ENCODE data around the gene CKAP2L. TPM values are rescaled to one million over a fixed set of nuclear protein-coding genes. Genes with fewer than 3 reads are reported as not detected.

The CKAP2L gene
- total and polyA plus RNA-seq, 8 donors: 1.9 to 29.3 (median 15.0) TPM

- peak in 1 of 4 donors; percentile 26 for DNase-seq
- no peaks in the 10 kb centered on the region for H3K36me3 ChIP-seq
- H3K4me1 ChIP-seq: peaks cover 4 to 43% of the 10 kb centered on the region in 2 donors
- ATAC-seq: peak; percentile 36
- no peak overlapping the region for H3K4me3 ChIP-seq
- no peak for TF ChIP-seq CTCF (IDR thresholded peaks at IDR 0.05)
- H3K9me3 ChIP-seq: no peaks in the 10 kb centered on the region
- no peaks in the 10 kb centered on the region for H3K27me3 ChIP-seq
- no peak overlapping the region for H3K27ac ChIP-seq
- intact Hi-C loops (cut with DNase I): no loop called here
These were observed 58.2 kb downstream of the CKAP2L start for GRCh38 chr2:112706170-112706664.

GRCh38 chr2:112705575-112705974 lies 58.8 kb downstream of the CKAP2L start:
- no peak overlapping the region for H3K4me3 ChIP-seq
- H3K4me1 ChIP-seq: peaks cover 4 to 50% of the 10 kb centered on the region in 2 donors
- no peaks in the 10 kb centered on the region for H3K27me3 ChIP-seq
- H3K27ac ChIP-seq: no peak overlapping the region
- no peaks in the 10 kb centered on the region for H3K9me3 ChIP-seq
- no peak for ATAC-seq
- DNase-seq: peak in 1 of 4 donors; percentile 10
- no peaks in the 10 kb centered on the region for H3K36me3 ChIP-seq
- intact Hi-C loops (cut with DNase I): no loop called here
- TF ChIP-seq CTCF (IDR thresholded peaks at IDR 0.05): no peak

GRCh38 chr2:112703684-112704083 lies 60.7 kb downstream of the CKAP2L start:
- DNase-seq (peak in 1 of 4 donors; percentile 4), ATAC-seq (no peak)
- Histone ChIP-seq H3K27me3 (no peaks in the 10 kb centered on the region), H3K9me3 (no peaks in the 10 kb centered on the region), H3K4me1 (peaks cover under 1 to 54% of the 10 kb centered on the region in 2 donors), H3K36me3 (no peaks in the 10 kb centered on the region), H3K4me3 (no peak overlapping the region), H3K27ac (no peak overlapping the region)
- TF ChIP-seq CTCF (IDR thresholded peaks at IDR 0.05): no peak
- intact Hi-C loops (cut with DNase I): no loop called here

GRCh38 chr2:112701052-112701451 lies 63.4 kb downstream of the CKAP2L start:
- H3K27ac ChIP-seq: peak overlapping the region; percentile 37 to 92

More at GRCh38 chr2:112701052-112701451, 63.4 kb downstream of the CKAP2L start:
- peaks cover 0 to 32% of the 10 kb centered on the region in 2 donors for H3K4me1 ChIP-seq
- no peak overlapping the region for H3K4me3 ChIP-seq
- TF ChIP-seq CTCF (IDR thresholded peaks at IDR 0.05): no peak
- DNase-seq (peak in 3 of 4 donors; percentile 10 to 53 (median 42)), ATAC-seq (peak; percentile 77)
- no peaks in the 10 kb centered on the region for H3K36me3 ChIP-seq
- H3K9me3 ChIP-seq: no peaks in the 10 kb centered on the region
- intact Hi-C loops (cut with DNase I): no loop called here
- H3K27me3 ChIP-seq: no peaks in the 10 kb centered on the region
